HG03565 (cell line): ENCODE measurements around the gene GSE1.

Experiments used
- ATAC-seq: cut with Tn5 transposase; IDR thresholded peaks from one replicate; pipeline ENCODE4 v1.9.1; 2021; ENCODE audit warnings: mild to moderate bottlenecking, moderate library complexity; ENCODE audit not compliant: unreplicated experiment

The GSE1 gene

DNA sequence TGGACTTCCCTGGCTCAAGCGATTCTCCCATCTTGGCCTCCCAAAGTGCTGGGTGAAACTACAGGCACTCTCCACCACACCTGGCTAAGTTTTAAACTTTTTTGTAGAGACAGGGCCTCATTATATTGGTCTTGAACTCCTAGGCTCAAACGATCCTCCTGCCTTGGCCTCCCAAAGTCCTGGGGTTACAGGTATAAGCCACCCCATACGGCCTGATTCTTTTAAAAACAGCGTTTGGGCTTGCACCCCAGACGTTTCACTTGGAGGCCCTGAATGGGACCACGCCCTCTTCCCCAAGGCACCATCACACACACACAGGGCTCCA is 105.0 kb downstream of the GSE1 start:
- no peak for ATAC-seq

DNA sequence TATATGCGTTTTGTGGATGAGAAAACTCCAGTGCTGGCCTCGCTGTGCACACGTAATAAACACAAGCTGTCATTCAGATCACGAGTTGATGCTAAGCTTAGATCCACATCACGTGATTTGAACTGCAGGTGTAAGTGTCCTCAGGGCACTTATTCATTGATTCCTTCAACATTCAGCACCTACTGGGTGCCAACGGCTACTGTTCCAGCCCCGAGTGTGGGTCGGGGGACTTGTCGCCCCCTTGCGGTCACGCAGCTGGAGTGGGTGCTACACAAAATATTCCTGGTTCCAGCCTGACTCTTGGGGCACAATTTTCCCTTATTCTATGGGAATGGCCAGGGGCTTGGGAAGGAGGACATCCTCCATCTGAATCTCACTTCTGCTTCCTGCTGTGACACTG is 105.6 kb downstream of the GSE1 start:
- no peak for ATAC-seq

- ATAC-seq: no peak
Measured at GRCh38 chr16:85719605-85720301, 106.6 kb downstream of the GSE1 start.

GRCh38 chr16:85720302-85720637 is 107.1 kb downstream of the GSE1 start:
- ATAC-seq: no peak

GRCh38 chr16:85722128-85722893 is 109.2 kb downstream of the GSE1 start:
- no peak for ATAC-seq

- no peak for ATAC-seq
Measured at GRCh38 chr16:85724126-85724879, 111.2 kb downstream of the GSE1 start.

- ATAC-seq: no peak
Measured at GRCh38 chr16:85724936-85725335, 111.8 kb downstream of the GSE1 start.
